ENCODE results near the gene GRHPR.
"Not testable (repeated sequence)": the region's sequence is repeated elsewhere in the genome, so short reads cannot be mapped to it uniquely, and the experiment has no call there.

The GRHPR gene

GRCh38 chr9:37392272-37392671 lies 30.2 kb upstream of the GRHPR start:
- H3K27ac Mint-ChIP-seq, result no peak overlapping the region
- no peaks in the 10 kb centered on the region for H3K9me3 Mint-ChIP-seq
- peaks cover 5% of the 10 kb centered on the region for H3K27me3 Mint-ChIP-seq (ENCODE audit: low read depth)
- TF ChIP-seq CTCF (IDR thresholded peaks at IDR 0.05; ENCODE audit: unreplicated experiment in 3 of 3), result no peak
- H3K4me3 Mint-ChIP-seq, result no peak overlapping the region
- H3K4me1 Mint-ChIP-seq, result no peaks in the 10 kb centered on the region
- no peaks in the 10 kb centered on the region for H3K36me3 Mint-ChIP-seq (ENCODE audit: low read depth)

- Mint-ChIP-seq H3K9me3 (no peaks in the 10 kb centered on the region), H3K27me3 (ENCODE audit: low read depth) (peaks cover 5% of the 10 kb centered on the region), H3K36me3 (ENCODE audit: low read depth) (no peaks in the 10 kb centered on the region), H3K27ac (no peak overlapping the region), H3K4me3 (no peak overlapping the region), H3K4me1 (no peaks in the 10 kb centered on the region)
- TF ChIP-seq CTCF (IDR thresholded peaks at IDR 0.05; ENCODE audit: unreplicated experiment in 3 of 3), result no peak
Measured at GRCh38 chr9:37395229-37395628, 27.3 kb upstream of the GRHPR start.

GRCh38 chr9:37395663-37396062 lies 26.8 kb upstream of the GRHPR start:
- H3K4me3 Mint-ChIP-seq, result no peak overlapping the region
- TF ChIP-seq CTCF (IDR thresholded peaks at IDR 0.05; ENCODE audit: unreplicated experiment in 3 of 3), result no peak
- H3K27me3 Mint-ChIP-seq (ENCODE audit: low read depth), result peaks cover 5% of the 10 kb centered on the region
- H3K36me3 Mint-ChIP-seq (ENCODE audit: low read depth), result no peaks in the 10 kb centered on the region
- no peaks in the 10 kb centered on the region for H3K9me3 Mint-ChIP-seq
- H3K27ac Mint-ChIP-seq, result no peak overlapping the region
- no peaks in the 10 kb centered on the region for H3K4me1 Mint-ChIP-seq

- H3K4me3 Mint-ChIP-seq; H3K27ac Mint-ChIP-seq; H3K4me1 Mint-ChIP-seq; H3K9me3 Mint-ChIP-seq; H3K27me3 Mint-ChIP-seq (ENCODE audit: low read depth); H3K36me3 Mint-ChIP-seq (ENCODE audit: low read depth): not testable (repeated sequence)
Measured at GRCh38 chr9:37397948-37398347, 24.5 kb upstream of the GRHPR start.

- Mint-ChIP-seq H3K36me3 (ENCODE audit: low read depth) (no peaks in the 10 kb centered on the region), H3K27ac (no peak overlapping the region), H3K9me3 (no peaks in the 10 kb centered on the region), H3K4me1 (no peaks in the 10 kb centered on the region), H3K27me3 (ENCODE audit: low read depth) (peaks cover 5% of the 10 kb centered on the region), H3K4me3 (no peak overlapping the region)
- TF ChIP-seq CTCF (IDR thresholded peaks at IDR 0.05; ENCODE audit: unreplicated experiment in 3 of 3), result no peak
Measured at GRCh38 chr9:37398464-37399025, 24.0 kb upstream of the GRHPR start.

- H3K4me3 Mint-ChIP-seq, result no peak overlapping the region
- H3K4me1 Mint-ChIP-seq, result no peaks in the 10 kb centered on the region
- H3K9me3 Mint-ChIP-seq, result no peaks in the 10 kb centered on the region
- H3K27me3 Mint-ChIP-seq (ENCODE audit: low read depth), result peaks cover 5% of the 10 kb centered on the region
- no peak overlapping the region for H3K27ac Mint-ChIP-seq
- TF ChIP-seq CTCF (IDR thresholded peaks at IDR 0.05; ENCODE audit: unreplicated experiment in 3 of 3), result no peak
- H3K36me3 Mint-ChIP-seq (ENCODE audit: low read depth), result no peaks in the 10 kb centered on the region
Measured at GRCh38 chr9:37399336-37399735, 23.2 kb upstream of the GRHPR start.

Measured in nephron (organoid).